ENCODE data around the gene EDN3.

GRCh38 chr20:59253779-59254319, 46.6 kb upstream of the EDN3 start:
- TF ChIP-seq CTCF (IDR thresholded peaks at IDR 0.05; ENCODE audit: low read depth, low read length) (no peak), EZH2phosphoT487 (IDR thresholded peaks at IDR 0.05; ENCODE audit: low read depth) (no peak)

All from OCI-LY3 (cell line).